ENCODE results near the gene RAPGEF1. TPM values are rescaled to one million over a fixed set of nuclear protein-coding genes. Genes with fewer than 3 reads are reported as not detected.
A peak's percentile ranks its signal among the peaks of the same experiment; 100 is the strongest.

The RAPGEF1 gene
- total and polyA plus RNA-seq, 7 donors, result 72.3 to 319 (median 268) TPM

GRCh38 chr9:131720330-131720729, 19.5 kb downstream of the RAPGEF1 start:
- no peaks in the 10 kb centered on the region for H3K9me3 ChIP-seq
- intact Hi-C loops (cut with DNase I), result no loop called here
- no peak for TF ChIP-seq CTCF (IDR thresholded peaks at IDR 0.05)
- peaks cover 66% of the 10 kb centered on the region for H3K4me1 ChIP-seq
- 83 to 92% (median 83%) methylated on average over 6 of the region's 6 CpGs for WGBS, 3 donors
- no peaks in the 10 kb centered on the region for H3K27me3 ChIP-seq (ENCODE audit: insufficient read depth in 3 of 3, low read length in 2 of 3)
- H3K4me3 ChIP-seq, result no peak overlapping the region
- no peak for ATAC-seq
- no peaks in the 10 kb centered on the region for H3K36me3 ChIP-seq (ENCODE audit: insufficient read depth in 1 of 2, low read depth in 1 of 2)
- no peak for DNase-seq
- no peak overlapping the region for H3K27ac ChIP-seq

GRCh38 chr9:131719262-131719908, 20.5 kb downstream of the RAPGEF1 start:
- WGBS, 3 donors, result 61 to 75% (median 63%) methylated on average over 7 of the region's 7 CpGs
- no peak for DNase-seq
- H3K4me1 ChIP-seq, result peaks cover 66% of the 10 kb centered on the region
- no peak overlapping the region for H3K4me3 ChIP-seq
- no peak overlapping the region for H3K27ac ChIP-seq
- no peaks in the 10 kb centered on the region for H3K9me3 ChIP-seq
- ATAC-seq, result no peak
- no peak for TF ChIP-seq CTCF (IDR thresholded peaks at IDR 0.05)
- H3K27me3 ChIP-seq (ENCODE audit: insufficient read depth in 3 of 3, low read length in 2 of 3), result no peaks in the 10 kb centered on the region
- intact Hi-C loops (cut with DNase I), result no loop called here
- H3K36me3 ChIP-seq (ENCODE audit: insufficient read depth in 1 of 2, low read depth in 1 of 2), result no peaks in the 10 kb centered on the region

GRCh38 chr9:131717719-131718460, 22.0 kb downstream of the RAPGEF1 start:
- H3K4me3 ChIP-seq, result no peak overlapping the region
- ATAC-seq (peak in 3 of 4 donors; percentile 25 to 75 (median 48)), DNase-seq (no peak)
- no peaks in the 10 kb centered on the region for H3K27me3 ChIP-seq (ENCODE audit: insufficient read depth in 3 of 3, low read length in 2 of 3)
- H3K36me3 ChIP-seq (ENCODE audit: insufficient read depth in 1 of 2, low read depth in 1 of 2), result no peaks in the 10 kb centered on the region
- intact Hi-C loops (cut with DNase I), result no loop called here
- no peaks in the 10 kb centered on the region for H3K9me3 ChIP-seq
- no peak for TF ChIP-seq CTCF (IDR thresholded peaks at IDR 0.05)
- peaks cover 56% of the 10 kb centered on the region for H3K4me1 ChIP-seq
- WGBS, 3 donors, result 65 to 75% (median 72%) methylated on average over 14 of the region's 14 CpGs
- peak overlapping the region; percentile 53 for H3K27ac ChIP-seq

- TF ChIP-seq CTCF (IDR thresholded peaks at IDR 0.05), result no peak
- Histone ChIP-seq H3K36me3 (ENCODE audit: insufficient read depth in 1 of 2, low read depth in 1 of 2) (no peaks in the 10 kb centered on the region), H3K27ac (peak overlapping the region; percentile 68), H3K4me1 (peaks cover 58% of the 10 kb centered on the region), H3K27me3 (ENCODE audit: insufficient read depth in 3 of 3, low read length in 2 of 3) (no peaks in the 10 kb centered on the region), H3K4me3 (no peak overlapping the region), H3K9me3 (no peaks in the 10 kb centered on the region)
- peak in 1 of 2 donors; percentile 48 for DNase-seq
- 49 to 60% (median 52%) methylated on average over 5 of the region's 5 CpGs for WGBS, 3 donors
- peak in 1 of 4 donors; percentile 18 for ATAC-seq
- intact Hi-C loops (cut with DNase I), result no loop called here
Measured at GRCh38 chr9:131715906-131716305, 24.0 kb downstream of the RAPGEF1 start.

All from psoas muscle (tissue), 8 donors.